ENCODE measurements around the gene TMEM97.
"Not testable (repeated sequence)": the region's sequence is repeated elsewhere in the genome, so short reads cannot be mapped to it uniquely, and the experiment has no call there.

TMEM97 gene

DNA sequence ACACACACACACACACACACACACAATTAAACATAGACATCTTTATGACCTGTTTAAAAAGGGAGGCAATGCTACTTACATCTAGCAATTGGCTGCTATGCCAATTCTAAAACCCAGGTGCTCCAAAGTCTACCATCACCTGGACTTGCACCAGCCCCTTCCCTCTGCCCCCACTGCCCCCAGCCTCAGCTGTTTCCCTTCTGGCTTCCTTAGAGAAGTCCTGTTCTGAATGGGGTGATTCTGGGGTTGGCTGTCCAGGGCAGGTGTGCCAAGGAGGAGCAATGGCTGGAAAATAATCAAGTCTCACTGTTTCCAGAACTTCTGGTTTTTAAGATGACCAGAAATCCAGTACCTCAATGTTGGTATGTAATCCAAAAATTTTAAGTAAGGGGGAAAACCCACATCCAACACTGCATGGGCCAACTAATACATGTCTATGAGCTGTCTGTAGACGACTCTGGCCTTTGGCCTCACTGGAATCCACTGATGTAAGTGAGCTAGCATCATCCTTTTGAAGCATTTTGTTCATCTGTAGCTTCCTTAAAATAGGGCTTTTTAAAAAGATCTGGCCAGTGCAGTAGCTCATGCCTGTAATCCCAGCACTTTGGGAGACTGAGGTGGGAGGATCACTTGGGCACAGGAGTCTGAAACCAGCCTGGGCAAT is 14.2 kb downstream of the TMEM97 start:
- no peak for DNase-seq (ENCODE audit: low read depth)
- H3K4me3 ChIP-seq (ENCODE audit: low read depth, low read length) = no peak overlapping the region
- TF ChIP-seq, protein P1, sequence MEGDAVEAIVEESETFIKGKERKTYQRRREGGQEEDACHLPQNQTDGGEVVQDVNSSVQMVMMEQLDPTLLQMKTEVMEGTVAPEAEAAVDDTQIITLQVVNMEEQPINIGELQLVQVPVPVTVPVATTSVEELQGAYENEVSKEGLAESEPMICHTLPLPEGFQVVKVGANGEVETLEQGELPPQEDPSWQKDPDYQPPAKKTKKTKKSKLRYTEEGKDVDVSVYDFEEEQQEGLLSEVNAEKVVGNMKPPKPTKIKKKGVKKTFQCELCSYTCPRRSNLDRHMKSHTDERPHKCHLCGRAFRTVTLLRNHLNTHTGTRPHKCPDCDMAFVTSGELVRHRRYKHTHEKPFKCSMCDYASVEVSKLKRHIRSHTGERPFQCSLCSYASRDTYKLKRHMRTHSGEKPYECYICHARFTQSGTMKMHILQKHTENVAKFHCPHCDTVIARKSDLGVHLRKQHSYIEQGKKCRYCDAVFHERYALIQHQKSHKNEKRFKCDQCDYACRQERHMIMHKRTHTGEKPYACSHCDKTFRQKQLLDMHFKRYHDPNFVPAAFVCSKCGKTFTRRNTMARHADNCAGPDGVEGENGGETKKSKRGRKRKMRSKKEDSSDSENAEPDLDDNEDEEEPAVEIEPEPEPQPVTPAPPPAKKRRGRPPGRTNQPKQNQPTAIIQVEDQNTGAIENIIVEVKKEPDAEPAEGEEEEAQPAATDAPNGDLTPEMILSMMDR (IDR thresholded peaks at IDR 0.05; ENCODE audit: control insufficient read depth, extremely low read depth, insufficient read depth) = no peak

DNA sequence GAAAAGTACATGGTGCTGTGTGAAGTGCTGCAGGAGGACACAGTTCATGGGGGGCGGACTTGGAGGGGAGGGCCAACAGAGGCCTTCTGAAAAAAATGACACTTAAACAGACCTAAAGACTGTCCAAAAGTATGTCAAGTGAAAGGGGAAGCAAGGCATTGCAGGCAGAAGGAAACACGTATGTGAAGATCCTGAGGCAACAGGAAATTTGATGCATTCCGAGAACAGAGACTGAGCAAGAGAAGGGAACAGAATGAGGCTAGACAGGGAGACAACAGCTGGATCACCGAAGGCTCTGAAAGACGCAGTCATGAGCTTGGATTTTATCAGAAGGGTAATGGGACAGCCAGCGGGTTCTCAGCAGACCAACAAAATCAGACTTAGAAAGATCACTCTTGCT is 15.2 kb downstream of the TMEM97 start:
- TF ChIP-seq, protein P1 (IDR thresholded peaks at IDR 0.05; ENCODE audit: control insufficient read depth, extremely low read depth, insufficient read depth) = no peak
- no peak for DNase-seq (ENCODE audit: low read depth)
- H3K4me3 ChIP-seq (ENCODE audit: low read depth, low read length) = peak overlapping the region; percentile 96

DNA sequence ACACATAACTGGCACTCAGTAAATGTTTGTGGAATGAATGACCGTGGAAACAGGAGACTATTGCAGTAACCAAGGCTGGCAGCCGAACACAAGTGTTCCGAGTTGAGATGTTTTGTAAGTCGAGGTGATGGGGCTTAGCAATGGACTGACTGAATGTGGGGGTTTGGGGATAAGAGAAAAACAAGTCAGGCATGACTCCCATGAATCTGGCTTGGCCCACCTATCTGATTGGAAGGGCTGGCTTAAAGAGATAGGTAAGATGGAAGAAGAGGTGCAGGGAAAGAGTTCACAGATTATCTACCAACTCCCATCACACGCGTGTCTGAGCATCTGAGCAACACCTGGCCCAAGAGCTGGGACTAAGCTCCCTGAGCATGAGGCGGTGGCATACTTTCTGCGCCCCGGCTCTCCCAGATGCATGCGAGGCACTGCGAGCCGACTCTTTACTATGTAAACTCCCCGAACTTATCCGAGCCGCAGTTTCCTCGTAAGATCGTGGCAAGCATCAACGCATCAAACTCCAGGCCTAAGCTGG is 15.7 kb downstream of the TMEM97 start:
- H3K4me3 ChIP-seq (ENCODE audit: low read depth, low read length) = peak overlapping the region; percentile 96
- TF ChIP-seq, protein P1 (IDR thresholded peaks at IDR 0.05; ENCODE audit: control insufficient read depth, extremely low read depth, insufficient read depth) = no peak
- no peak for DNase-seq (ENCODE audit: low read depth)

DNA sequence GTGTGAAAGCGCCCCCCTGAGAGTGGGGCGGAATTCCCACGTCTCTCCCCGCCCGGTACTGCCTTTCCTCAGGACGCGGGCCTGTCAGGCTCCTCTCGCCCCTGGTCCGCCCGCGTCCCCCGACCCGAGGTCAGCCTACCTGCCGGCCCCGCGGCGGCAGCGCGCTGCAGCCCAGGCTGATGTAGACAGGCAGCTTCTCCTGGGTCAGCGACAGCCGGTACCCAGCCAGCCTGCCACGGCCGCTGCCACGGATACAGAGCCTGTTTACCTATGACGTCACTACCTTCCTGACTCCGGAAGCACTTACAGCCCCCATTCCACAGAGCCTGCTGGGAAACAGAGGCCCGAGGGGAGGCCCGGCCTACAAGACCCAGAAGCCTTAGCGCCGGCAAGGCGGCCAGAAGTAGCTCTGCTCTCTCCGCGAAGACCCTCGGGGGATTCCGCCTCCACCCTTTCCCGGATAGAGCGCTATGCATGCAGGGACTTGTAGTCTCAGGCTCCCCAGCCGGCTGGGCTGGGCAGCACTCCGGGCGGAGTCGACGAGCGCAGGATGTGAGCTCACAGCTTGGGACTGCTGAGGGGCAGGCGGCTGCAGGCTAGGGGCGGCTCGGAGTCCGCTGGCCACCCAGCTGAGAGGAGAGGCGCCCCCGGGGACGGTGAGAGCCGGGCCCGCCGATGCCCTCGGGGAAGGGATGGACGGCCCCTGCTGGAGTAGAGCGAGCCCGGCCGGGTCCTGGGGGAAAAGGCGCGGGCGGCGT is 16.4 kb downstream of the TMEM97 start, which contains the start of the genes IFT20 and TNFAIP1:
Gene IFT20, minus strand, starts transcription at position 272 of the 758 bp plus-strand sequence. CDS start 3,487 bp downstream, outside the sequence.
Gene TNFAIP1, plus strand, starts transcription at position 561 of the 758 bp plus-strand sequence. CDS start 3,761 bp downstream, outside the sequence.
- peak within 1 kb of the TSS; percentile 96 for H3K4me3 ChIP-seq (ENCODE audit: low read depth, low read length)
- TF ChIP-seq, protein P1 (IDR thresholded peaks at IDR 0.05; ENCODE audit: control insufficient read depth, extremely low read depth, insufficient read depth) = 0 out of 2 replicates have a peak, but pooled peaks have one; percentile 14
- DNase-seq (ENCODE audit: low read depth) = peak; percentile 99

DNA sequence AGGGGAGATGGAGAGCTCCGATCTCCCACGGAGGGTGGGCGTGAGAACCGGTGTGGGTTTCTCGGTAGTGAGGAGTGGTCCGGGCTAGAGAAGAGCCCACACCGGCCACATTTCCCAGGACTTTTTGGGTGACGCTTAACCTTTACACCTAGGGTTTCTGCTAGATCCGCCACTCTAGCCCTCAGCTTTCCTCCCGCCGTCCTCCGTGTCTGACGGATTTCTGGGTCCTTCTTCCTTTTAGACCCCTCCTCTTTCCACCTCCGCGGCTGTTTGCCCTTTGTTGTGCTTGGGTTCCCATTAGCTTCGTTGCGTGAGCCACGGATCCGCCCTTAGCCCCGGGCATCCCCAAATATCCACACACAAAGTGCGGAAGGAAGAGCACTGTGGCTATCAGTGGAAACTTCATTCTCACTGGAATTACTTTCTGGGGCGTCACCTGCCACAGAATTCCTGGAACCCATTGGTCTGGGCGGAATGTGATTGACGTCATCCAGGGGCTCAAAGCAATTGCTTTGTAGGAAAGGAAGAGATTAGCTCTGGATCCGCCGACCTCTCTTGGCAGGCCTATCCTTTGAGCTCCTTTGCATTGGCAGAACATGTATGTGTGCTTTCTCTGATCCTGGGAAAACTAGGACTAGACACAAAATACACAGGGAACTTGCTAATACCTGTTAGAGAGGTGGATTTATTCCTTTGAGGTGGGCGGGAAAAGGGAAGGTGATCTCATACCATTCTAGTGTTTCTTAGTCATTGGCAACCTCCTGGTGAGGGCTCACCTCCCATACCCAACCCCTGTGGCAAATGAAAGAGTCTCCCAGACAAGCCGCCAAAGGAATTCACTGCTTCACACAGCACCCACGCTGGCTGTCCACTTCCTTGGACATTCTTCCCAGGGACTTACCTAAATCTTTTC is 17.2 kb downstream of the TMEM97 start:
- peak overlapping the region; percentile 96 for H3K4me3 ChIP-seq (ENCODE audit: low read depth, low read length)
- TF ChIP-seq, protein P1 (IDR thresholded peaks at IDR 0.05; ENCODE audit: control insufficient read depth, extremely low read depth, insufficient read depth) = no peak

DNA sequence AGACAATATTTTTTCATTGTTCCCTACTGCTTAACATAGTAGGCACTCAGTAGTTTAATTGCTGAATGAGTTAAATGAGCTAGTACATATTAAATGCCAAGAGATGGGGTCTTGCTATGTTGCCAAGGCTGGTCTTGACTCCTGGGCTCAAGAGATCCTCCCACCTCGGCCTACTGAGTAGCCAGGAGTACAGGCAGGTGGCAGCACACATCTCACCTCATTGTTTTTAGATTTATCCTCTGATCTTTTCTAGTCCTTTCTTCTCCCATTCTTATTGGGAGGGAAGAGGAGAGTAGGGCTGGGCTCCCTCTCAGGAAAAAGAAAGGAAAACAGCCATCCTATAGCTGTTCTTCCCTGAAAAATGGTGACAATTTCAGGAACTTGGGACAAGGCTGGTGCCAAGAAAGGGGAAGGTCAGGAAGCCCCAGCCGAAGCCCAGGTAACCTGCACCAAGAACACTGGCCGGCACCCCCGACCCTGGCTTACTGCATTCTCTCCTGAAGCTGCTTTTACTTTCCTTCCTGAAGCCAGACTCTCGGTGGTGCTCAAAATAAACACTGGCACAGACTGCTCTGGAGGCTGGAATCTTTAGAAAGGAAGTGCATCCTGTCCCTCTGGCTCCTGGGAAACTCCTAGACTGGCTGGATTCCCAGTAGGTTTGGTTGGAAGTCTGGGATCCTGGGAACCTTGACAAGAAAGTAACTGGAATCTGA is 19.2 kb downstream of the TMEM97 start:
- TF ChIP-seq, protein P1 (IDR thresholded peaks at IDR 0.05; ENCODE audit: control insufficient read depth, extremely low read depth, insufficient read depth) = no peak
- H3K4me3 ChIP-seq (ENCODE audit: low read depth, low read length) = no peak overlapping the region
- no peak for DNase-seq (ENCODE audit: low read depth)

More for the DNA sequence above, 17.2 kb downstream of the TMEM97 start:
- peak; percentile 59 for DNase-seq (ENCODE audit: low read depth)

DNA sequence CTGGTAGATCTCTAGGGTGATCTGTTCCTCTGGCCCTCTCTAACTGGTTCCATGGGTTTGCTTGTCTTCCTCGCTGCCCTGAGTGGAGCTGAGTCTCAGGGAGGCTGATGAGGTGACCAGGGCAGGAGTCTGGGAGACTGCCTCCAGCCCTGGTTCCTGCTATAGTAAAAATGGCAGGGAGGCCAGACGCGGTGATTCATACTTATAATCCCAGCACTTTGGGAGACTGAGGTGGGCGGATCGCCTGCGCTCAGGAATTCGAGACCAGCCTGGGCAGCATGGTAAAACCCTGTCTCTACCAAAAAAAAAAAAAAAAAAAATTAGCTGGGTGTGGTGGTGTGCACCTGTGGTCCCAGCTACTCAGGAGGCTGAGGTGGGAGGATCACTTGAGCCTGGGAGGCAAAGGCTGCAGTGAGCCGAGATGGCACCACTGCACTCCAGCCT is 19.8 kb downstream of the TMEM97 start:
- not testable (repeated sequence) for DNase-seq (ENCODE audit: low read depth); H3K4me3 ChIP-seq (ENCODE audit: low read depth, low read length)
